ENCODE data around the gene PRELID3B.
A peak's percentile ranks its signal among the peaks of the same experiment; 100 is the strongest.

GRCh38 chr20:59087829-59088433 lies 45.3 kb upstream of the PRELID3B start:
- TF ChIP-seq CTCF (IDR thresholded peaks at IDR 0.05; ENCODE audit: insufficient read depth, low read length, poor library complexity, severe bottlenecking) (peak; percentile 77), EZH2phosphoT487 (conservative IDR thresholded peaks at IDR 0.05; ENCODE audit: low read length) (no peak)
